Vagina (tissue), 2 donors: ENCODE data around the gene ULK4. TPM values are rescaled to one million over a fixed set of nuclear protein-coding genes. Genes with fewer than 3 reads are reported as not detected.
A peak's percentile ranks its signal among the peaks of the same experiment; 100 is the strongest.

Source experiments
- DNase-seq, 2 donors: peaks; one replicate each; pipeline ENCODE4 v3.0.0-alpha.2; 2017; ENCODE audit errors: extremely low spot score in 2 of 2
- H3K27ac ChIP-seq: fragments of 200-600 bp; sonication (generic); one replicate; pipeline ENCODE4 v1.5.1; 2019
- H3K27me3 ChIP-seq: fragments of 200-600 bp; sonication (generic); one replicate; pipeline ENCODE4 v1.5.1; 2019
- H3K36me3 ChIP-seq, 2 donors: fragments of 200-600 bp; sonication (generic); one replicate each; pipeline ENCODE4 v1.5.1; 2017 to 2019
- H3K4me1 ChIP-seq: fragments of 200-600 bp; sonication (generic); one replicate; pipeline ENCODE4 v1.5.1; 2019
- H3K4me3 ChIP-seq, 2 donors: fragments of 200-600 bp; sonication (generic); 1 replicate in 1 of 2; 2 replicates in 1 of 2; pipeline ENCODE4 v1.5.1; 2016 to 2019
- H3K9me3 ChIP-seq: fragments of 200-600 bp; sonication (generic); one replicate; pipeline ENCODE4 v1.5.1; 2019
- POLR2A ChIP-seq, 2 donors: fragments of 450-650 bp; IDR thresholded peaks; one replicate each; pipeline ENCODE4 v1.6.1; 2017; ENCODE audit warnings: antibody characterized with exemption in 2 of 2, mild to moderate bottlenecking in 2 of 2, moderate library complexity in 2 of 2
- POLR2AphosphoS5 ChIP-seq, 2 donors: sonication (generic); formaldehyde crosslinking; IDR thresholded peaks; one replicate each; pipeline ENCODE4 v1.9.0; 2017; ENCODE audit warnings: antibody characterized with exemption in 2 of 2, mild to moderate bottlenecking in 2 of 2, low read depth in 1 of 2; ENCODE audit not compliant: insufficient read depth in 1 of 2
- intact Hi-C: fragments of 100-400 bp; cut with DNase I; formaldehyde crosslinking; loops from one replicate; pipeline ENCODE4 v1.15.1; 2023
- total RNA-seq: library from RNA; depleted of rRNA; stranded (reverse); fragments of >200 nt; gene quantifications from one replicate; pipeline ENCODE4 v1.2.3, GENCODE V29; 2016
- TF ChIP-seq, protein P1 (sequence below), 3 experiments: fragments of 450-650 bp in 2 of 3; fragments of 200-600 bp in 1 of 3; sonication (generic) in 1 of 3; IDR thresholded peaks; one replicate each; pipeline ENCODE4 v1.5.1; 2017 to 2019; ENCODE audit warnings: antibody characterized with exemption in 3 of 3, mild to moderate bottlenecking in 2 of 3, moderate library complexity in 2 of 3

ULK4 gene
- 24.1 TPM for total RNA-seq

DNA sequence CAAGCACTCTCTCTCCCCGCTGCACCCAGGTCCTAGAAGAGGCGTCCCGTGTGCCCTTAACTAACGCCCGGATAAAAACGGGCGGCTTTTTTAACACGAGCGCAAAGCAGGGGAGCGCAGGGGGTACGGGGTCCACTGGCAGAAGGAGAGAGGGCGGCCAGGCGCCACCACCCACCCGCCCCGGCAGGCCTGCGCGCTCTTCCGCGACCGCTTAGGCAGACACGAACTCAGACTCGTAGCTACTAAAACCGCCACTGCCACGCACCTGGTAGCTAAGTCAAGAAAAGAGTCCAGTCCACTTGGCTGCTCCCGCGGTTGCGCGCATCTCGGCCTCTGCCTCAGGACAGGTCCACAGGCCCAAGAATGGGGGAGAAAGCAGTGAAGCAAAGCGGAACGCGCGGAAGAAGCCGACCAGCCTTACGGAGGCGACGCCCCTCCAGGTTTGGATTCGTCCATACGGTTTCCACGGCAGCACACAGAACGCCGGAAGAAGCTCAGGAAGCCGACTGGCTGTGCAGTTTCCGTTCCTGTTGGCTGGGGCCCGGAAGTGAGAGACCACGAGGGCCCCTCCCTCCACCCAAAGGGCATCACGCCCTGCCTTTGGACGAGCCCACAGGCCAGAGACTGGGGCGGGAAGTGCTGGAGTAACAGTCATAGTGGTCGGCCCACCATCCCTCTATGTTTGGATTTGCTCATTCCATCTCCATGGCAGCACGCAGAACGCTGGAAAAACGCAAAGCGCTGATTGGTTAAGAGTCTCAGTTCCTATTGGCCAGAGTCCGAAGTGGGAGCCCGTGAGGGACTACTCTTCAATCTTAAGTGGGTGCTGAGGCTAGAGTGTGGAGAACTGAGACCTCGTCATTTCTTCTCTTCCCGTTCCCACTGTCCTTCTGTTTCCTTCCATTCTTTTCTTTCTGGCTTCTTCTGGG, at the start of gene ULK4:
Gene ULK4, minus strand, starts transcription at position 353 of the 929 bp plus-strand sequence. CDS start 7,344 bp downstream, outside the sequence.
- DNase-seq, result peak in 1 of 2 donors; percentile 99
- peak; percentile 93 to 98 for TF ChIP-seq POLR2AphosphoS5 (IDR thresholded peaks at IDR 0.05; ENCODE audit: insufficient read depth in 1 of 2, low read depth in 1 of 2)
- no peak for TF ChIP-seq POLR2A (IDR thresholded peaks at IDR 0.05)
- no peaks in the 10 kb centered on the region for H3K27me3 ChIP-seq
- H3K4me1 ChIP-seq, result peaks cover 9% of the 10 kb centered on the region
- intact Hi-C loops, result no loop called here
- no peaks in the 10 kb centered on the region for H3K36me3 ChIP-seq
- H3K9me3 ChIP-seq, result no peaks in the 10 kb centered on the region
- peak within 1 kb of the TSS; percentile 33 for H3K27ac ChIP-seq
- peak within 1 kb of the TSS; percentile 84 to 85 for H3K4me3 ChIP-seq

DNA sequence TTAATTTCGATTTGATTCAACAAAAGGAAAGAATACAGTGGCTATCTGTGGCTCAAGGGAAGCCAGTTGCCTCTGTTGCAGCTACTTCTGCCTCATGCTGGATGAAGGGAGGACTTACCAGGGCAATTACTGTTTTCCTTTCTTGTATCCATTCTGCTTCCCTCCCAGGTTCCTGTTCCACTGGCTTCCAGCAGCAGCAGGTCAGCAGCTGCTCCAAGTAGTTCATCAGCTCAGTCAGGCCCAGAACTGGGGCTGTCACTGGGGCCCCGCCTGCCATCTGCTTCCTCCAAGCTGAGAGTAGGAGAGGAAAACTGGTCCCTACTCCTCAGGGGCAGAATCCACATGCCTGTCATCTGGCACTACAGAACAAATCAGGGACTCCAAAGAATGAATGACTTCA, 48.6 kb upstream of the ULK4 start:
- DNase-seq, result no peak
- no peaks in the 10 kb centered on the region for H3K27me3 ChIP-seq
- intact Hi-C loops, result loop anchor here (5.0 kb wide), 1 partner anchor 87 kb away; no protein-coding TSS in a partner anchor
- no peaks in the 10 kb centered on the region for H3K9me3 ChIP-seq
- H3K4me1 ChIP-seq, result peaks cover 22% of the 10 kb centered on the region
- no peak overlapping the region for H3K27ac ChIP-seq
- H3K36me3 ChIP-seq, result no peaks in the 10 kb centered on the region
- H3K4me3 ChIP-seq, result no peak overlapping the region
- TF ChIP-seq POLR2AphosphoS5 (IDR thresholded peaks at IDR 0.05; ENCODE audit: insufficient read depth in 1 of 2, low read depth in 1 of 2) (no peak), POLR2A (IDR thresholded peaks at IDR 0.05) (no peak)
- TF ChIP-seq, protein P1, sequence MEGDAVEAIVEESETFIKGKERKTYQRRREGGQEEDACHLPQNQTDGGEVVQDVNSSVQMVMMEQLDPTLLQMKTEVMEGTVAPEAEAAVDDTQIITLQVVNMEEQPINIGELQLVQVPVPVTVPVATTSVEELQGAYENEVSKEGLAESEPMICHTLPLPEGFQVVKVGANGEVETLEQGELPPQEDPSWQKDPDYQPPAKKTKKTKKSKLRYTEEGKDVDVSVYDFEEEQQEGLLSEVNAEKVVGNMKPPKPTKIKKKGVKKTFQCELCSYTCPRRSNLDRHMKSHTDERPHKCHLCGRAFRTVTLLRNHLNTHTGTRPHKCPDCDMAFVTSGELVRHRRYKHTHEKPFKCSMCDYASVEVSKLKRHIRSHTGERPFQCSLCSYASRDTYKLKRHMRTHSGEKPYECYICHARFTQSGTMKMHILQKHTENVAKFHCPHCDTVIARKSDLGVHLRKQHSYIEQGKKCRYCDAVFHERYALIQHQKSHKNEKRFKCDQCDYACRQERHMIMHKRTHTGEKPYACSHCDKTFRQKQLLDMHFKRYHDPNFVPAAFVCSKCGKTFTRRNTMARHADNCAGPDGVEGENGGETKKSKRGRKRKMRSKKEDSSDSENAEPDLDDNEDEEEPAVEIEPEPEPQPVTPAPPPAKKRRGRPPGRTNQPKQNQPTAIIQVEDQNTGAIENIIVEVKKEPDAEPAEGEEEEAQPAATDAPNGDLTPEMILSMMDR (IDR thresholded peaks at IDR 0.05), result no peak

DNA sequence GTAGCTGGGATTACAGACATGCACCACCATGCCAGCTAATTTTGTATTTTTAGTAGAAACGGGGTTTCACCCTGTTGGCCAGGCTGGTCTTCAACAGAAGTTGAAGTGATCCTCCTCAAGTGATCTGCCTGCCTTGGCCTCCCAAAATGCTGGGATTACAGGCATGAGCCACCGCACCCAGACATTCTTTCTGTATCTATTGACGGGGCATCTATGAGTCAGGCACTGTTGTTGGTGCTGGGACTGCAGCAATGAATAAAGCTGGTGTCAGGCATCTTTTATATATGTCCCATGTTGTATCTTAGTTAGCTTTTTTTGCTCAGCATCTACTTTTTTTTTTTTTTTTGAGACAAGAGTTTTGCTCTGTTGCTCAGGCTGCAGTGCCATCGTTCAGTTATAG, 47.6 kb upstream of the ULK4 start:
- no peak overlapping the region for H3K27ac ChIP-seq
- H3K27me3 ChIP-seq, result no peaks in the 10 kb centered on the region
- no peak for DNase-seq
- no peak overlapping the region for H3K4me3 ChIP-seq
- intact Hi-C loops, result no loop called here
- H3K4me1 ChIP-seq, result peaks cover 11% of the 10 kb centered on the region
- H3K36me3 ChIP-seq, result no peaks in the 10 kb centered on the region
- no peak for TF ChIP-seq POLR2A (IDR thresholded peaks at IDR 0.05)
- TF ChIP-seq POLR2AphosphoS5 (IDR thresholded peaks at IDR 0.05; ENCODE audit: insufficient read depth in 1 of 2, low read depth in 1 of 2), result no peak
- TF ChIP-seq, protein P1 (IDR thresholded peaks at IDR 0.05), result no peak
- no peaks in the 10 kb centered on the region for H3K9me3 ChIP-seq

DNA sequence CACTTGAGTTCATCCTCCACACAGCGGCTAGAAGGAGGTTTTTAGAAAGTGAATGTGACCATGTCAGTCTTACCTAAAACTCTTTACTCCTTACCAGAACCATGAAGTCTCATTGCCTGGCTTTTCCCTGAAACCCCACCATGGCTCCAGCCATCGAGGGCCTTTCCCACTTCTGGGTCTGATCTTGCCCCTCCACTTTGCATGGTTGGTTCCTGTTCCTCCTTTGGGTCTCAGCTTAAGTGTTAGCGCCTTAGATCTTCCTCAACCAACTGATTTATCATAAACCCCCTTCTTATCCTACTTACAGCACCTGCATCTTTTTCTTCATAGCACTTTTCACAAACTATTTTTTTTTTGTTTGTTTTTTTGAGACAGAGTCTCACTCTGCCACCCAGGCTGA, 45.9 kb upstream of the ULK4 start:
- no peaks in the 10 kb centered on the region for H3K9me3 ChIP-seq
- H3K4me1 ChIP-seq, result peaks cover 5% of the 10 kb centered on the region
- TF ChIP-seq, protein P1 (IDR thresholded peaks at IDR 0.05), result no peak
- TF ChIP-seq POLR2AphosphoS5 (IDR thresholded peaks at IDR 0.05; ENCODE audit: insufficient read depth in 1 of 2, low read depth in 1 of 2), result no peak
- no peak for TF ChIP-seq POLR2A (IDR thresholded peaks at IDR 0.05)
- intact Hi-C loops, result no loop called here
- no peak overlapping the region for H3K4me3 ChIP-seq
- DNase-seq, result no peak
- H3K27ac ChIP-seq, result no peak overlapping the region
- H3K36me3 ChIP-seq, result no peaks in the 10 kb centered on the region
- no peaks in the 10 kb centered on the region for H3K27me3 ChIP-seq

DNA sequence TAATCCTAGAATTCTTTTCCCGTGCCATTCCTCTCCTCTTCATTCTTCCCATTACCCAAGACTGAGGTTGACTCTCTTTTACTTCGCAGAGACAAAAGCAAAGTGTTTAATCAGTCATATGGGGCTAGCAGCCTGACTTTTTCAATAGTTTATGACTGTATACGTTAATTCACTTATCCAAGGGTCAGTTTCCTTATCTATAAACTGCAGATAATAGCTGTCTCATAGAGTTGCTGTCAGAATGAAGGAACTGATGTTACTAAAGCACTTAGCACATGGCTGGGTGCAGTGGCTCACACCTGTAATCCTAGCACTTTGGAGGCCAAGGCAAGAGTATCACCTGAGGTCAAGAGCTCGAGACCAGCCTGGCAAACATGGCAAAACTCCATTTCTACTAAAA, 43.5 kb upstream of the ULK4 start:
- no peak for DNase-seq
- no peaks in the 10 kb centered on the region for H3K9me3 ChIP-seq
- H3K27me3 ChIP-seq, result no peaks in the 10 kb centered on the region
- H3K4me1 ChIP-seq, result no peaks in the 10 kb centered on the region
- intact Hi-C loops, result no loop called here
- no peaks in the 10 kb centered on the region for H3K36me3 ChIP-seq
- TF ChIP-seq, protein P1 (IDR thresholded peaks at IDR 0.05), result no peak
- TF ChIP-seq POLR2AphosphoS5 (IDR thresholded peaks at IDR 0.05; ENCODE audit: insufficient read depth in 1 of 2, low read depth in 1 of 2), result no peak
- no peak overlapping the region for H3K27ac ChIP-seq
- H3K4me3 ChIP-seq, result no peak overlapping the region
